Left kidney (tissue), 1 donor: ENCODE data around the gene SASH3. TPM values are rescaled to one million over a fixed set of nuclear protein-coding genes. Genes with fewer than 3 reads are reported as not detected.

ENCODE experiments used
- polyA plus RNA-seq: library from polyadenylated mRNA; unstranded; fragments of 120-200 nt; gene quantifications from one replicate; pipeline ENCODE4 v1.2.1, GENCODE V29; 2013; ENCODE audit not compliant: insufficient read length

Gene SASH3
- polyA plus RNA-seq, 1 donor: 1.3 TPM

Other genes with a start within 250 kb of the SASH3 start
- 35.8 TPM for gene OCRL, start 239.7 kb upstream of the SASH3 start, polyA plus RNA-seq
- 4.4 TPM for gene APLN, start 125.0 kb upstream of the SASH3 start, polyA plus RNA-seq
- gene XPNPEP2, start 41.0 kb upstream of the SASH3 start, polyA plus RNA-seq: 81.5 TPM
- 48.6 TPM for gene ZDHHC9, start 63.9 kb downstream of the SASH3 start, polyA plus RNA-seq
- gene UTP14A, start 126.2 kb downstream of the SASH3 start, polyA plus RNA-seq: 28.1 TPM
- gene BCORL1, start 202.7 kb downstream of the SASH3 start, polyA plus RNA-seq: 16.6 TPM